Prostate gland (tissue), 2 donors: ENCODE measurements around the gene CACNA1D. TPM values are rescaled to one million over a fixed set of nuclear protein-coding genes. Genes with fewer than 3 reads are reported as not detected.

Source experiments
- DNase-seq: peaks from one replicate; pipeline ENCODE4 v3.0.0-alpha.2; 2019; ENCODE audit warnings: low spot score
- H3K27ac ChIP-seq, 2 donors: fragments of 200-600 bp; sonication (generic); 2 replicates each; pipeline ENCODE4 v1.5.1; 2017 to 2019
- H3K27me3 ChIP-seq: fragments of 200-600 bp; sonication (generic); replicated peaks from 2 replicates; pipeline ENCODE4 v1.5.1; 2019; ENCODE audit not compliant: insufficient read depth
- H3K36me3 ChIP-seq, 2 donors: fragments of 200-600 bp; sonication (generic); 1 replicate in 1 of 2; 2 replicates in 1 of 2; pipeline versions ENCODE4 v1.5.1 to v1.8.1; 2017 to 2019
- H3K4me1 ChIP-seq: fragments of 200-600 bp; sonication (generic); replicated peaks from 2 replicates; pipeline ENCODE4 v1.5.1; 2019
- H3K4me3 ChIP-seq, 2 donors: fragments of 200-600 bp; sonication (generic); 2 replicates each; pipeline ENCODE4 v1.5.1; 2017 to 2019
- H3K9me3 ChIP-seq: fragments of 200-600 bp; sonication (generic); 2 replicates; pipeline ENCODE4 v1.5.1; 2017
- CTCF ChIP-seq, 4 experiments: fragments of 200-600 bp in 2 of 4; fragments of 450-650 bp in 2 of 4; sonication (generic) in 2 of 4; IDR thresholded peaks; 1 replicate in 3 of 4; 2 replicates in 1 of 4; pipeline ENCODE4 v1.5.1; 2016 to 2019; ENCODE audit warnings: antibody characterized with exemption in 4 of 4, mild to moderate bottlenecking in 2 of 4, moderate library complexity in 2 of 4
- POLR2A ChIP-seq: fragments of 450-650 bp; IDR thresholded peaks from one replicate; pipeline ENCODE4 v1.6.1; 2016; ENCODE audit warnings: antibody characterized with exemption, mild to moderate bottlenecking
- POLR2AphosphoS5 ChIP-seq: sonication (generic); formaldehyde crosslinking; IDR thresholded peaks from one replicate; pipeline ENCODE4 v1.6.1; 2017; ENCODE audit warnings: antibody characterized with exemption
- WGBS: methylation state at CpG from one replicate; pipeline ENCODE4 v1.1.5; 2018; 5-methylcytosine and 5-hydroxymethylcytosine counted together
- intact Hi-C: fragments of 100-400 bp; cut with DNase I; formaldehyde crosslinking; loops from one replicate; pipeline ENCODE4 v1.14.2; 2022
- total RNA-seq, 2 donors: library from RNA; depleted of rRNA; stranded (reverse); fragments of >200 nt; gene quantifications; one replicate each; pipeline ENCODE4 v1.1.0, GENCODE V29; 2016

Gene CACNA1D
- total RNA-seq, 2 donors from 2014 or later = 15.5 to 45.1 TPM

- Histone ChIP-seq H3K4me3 (no peak overlapping the region), H3K36me3 (no peaks in the 10 kb centered on the region), H3K27me3 (no peaks in the 10 kb centered on the region), H3K27ac (no peak overlapping the region), H3K9me3 (no peaks in the 10 kb centered on the region), H3K4me1 (no peaks in the 10 kb centered on the region)
- intact Hi-C loops = no loop called here
- TF ChIP-seq CTCF (IDR thresholded peaks at IDR 0.05) = no peak
- no peak for TF ChIP-seq POLR2A
- no peak for TF ChIP-seq POLR2AphosphoS5
- 80% methylated on average over 2 of the region's 2 CpGs for WGBS
- DNase-seq = no peak
Observed at GRCh38 chr3:53599771-53600170, 105.4 kb downstream of the CACNA1D start.

- Histone ChIP-seq H3K36me3 (no peaks in the 10 kb centered on the region), H3K4me1 (no peaks in the 10 kb centered on the region), H3K9me3 (no peaks in the 10 kb centered on the region), H3K27ac (no peak overlapping the region), H3K27me3 (no peaks in the 10 kb centered on the region), H3K4me3 (no peak overlapping the region)
- TF ChIP-seq POLR2A = no peak
- no peak for TF ChIP-seq POLR2AphosphoS5
- TF ChIP-seq CTCF (IDR thresholded peaks at IDR 0.05) = no peak
- intact Hi-C loops = no loop called here
- WGBS = 93% methylated on average over 6 of the region's 6 CpGs
- DNase-seq = no peak
Observed at GRCh38 chr3:53602866-53603265, 108.5 kb downstream of the CACNA1D start.

- no peak overlapping the region for H3K27ac ChIP-seq
- intact Hi-C loops = no loop called here
- TF ChIP-seq POLR2AphosphoS5 = no peak
- no peak for TF ChIP-seq POLR2A
- no peak for TF ChIP-seq CTCF (IDR thresholded peaks at IDR 0.05)
- no peaks in the 10 kb centered on the region for H3K36me3 ChIP-seq
- no peaks in the 10 kb centered on the region for H3K4me1 ChIP-seq
- H3K4me3 ChIP-seq = no peak overlapping the region
- no peaks in the 10 kb centered on the region for H3K9me3 ChIP-seq
- H3K27me3 ChIP-seq = no peaks in the 10 kb centered on the region
- DNase-seq = no peak
Observed at GRCh38 chr3:53604232-53604631, 109.8 kb downstream of the CACNA1D start.

- Histone ChIP-seq H3K27me3 (no peaks in the 10 kb centered on the region), H3K27ac (no peak overlapping the region), H3K36me3 (no peaks in the 10 kb centered on the region), H3K4me3 (no peak overlapping the region), H3K4me1 (no peaks in the 10 kb centered on the region), H3K9me3 (no peaks in the 10 kb centered on the region)
- intact Hi-C loops = no loop called here
- 90% methylated on average over 1 of the region's 1 CpG for WGBS
- no peak for DNase-seq
- TF ChIP-seq CTCF (IDR thresholded peaks at IDR 0.05) = no peak
- TF ChIP-seq POLR2A = no peak
- TF ChIP-seq POLR2AphosphoS5 = no peak
Observed at GRCh38 chr3:53606793-53607192, 112.4 kb downstream of the CACNA1D start.

GRCh38 chr3:53612508-53612907, 118.1 kb downstream of the CACNA1D start:
- H3K36me3 ChIP-seq = no peaks in the 10 kb centered on the region
- H3K4me3 ChIP-seq = no peak overlapping the region
- H3K9me3 ChIP-seq = no peaks in the 10 kb centered on the region
- H3K27me3 ChIP-seq = no peaks in the 10 kb centered on the region
- H3K27ac ChIP-seq = no peak overlapping the region
- DNase-seq = no peak
- H3K4me1 ChIP-seq = no peaks in the 10 kb centered on the region
- intact Hi-C loops = no loop called here
- WGBS = 65% methylated on average over 5 of the region's 5 CpGs
- TF ChIP-seq POLR2A (no peak), POLR2AphosphoS5 (no peak), CTCF (IDR thresholded peaks at IDR 0.05) (no peak)
